K562 (cell line): ENCODE data around the gene SART1. TPM values are rescaled to one million over a fixed set of nuclear protein-coding genes. Genes with fewer than 3 reads are reported as not detected.

ENCODE experiments used
- ATAC-seq: fragments of 200-7000 bp; cut with Tn5 transposase; 3 replicates; pipeline ENCODE4 v1.9.1; 2020; ENCODE audit warnings: moderate library complexity
- BruUV-seq: library from RNA; stranded (reverse); fragments of 400-500 nt; replicated peaks from 2 replicates; lab custom pipeline; 2021; lab: Mats Ljungman, UMichigan
- CTCF ChIA-PET: fragments of 300-600 bp; formaldehyde crosslinking; extraction: SDS; loops from one replicate; lab custom pipeline; 2021; ENCODE audit warnings: low intra/inter-chr PET ratio; lab: Yijun Ruan, JAX
- POLR2A ChIA-PET: fragments of 300-600, 350-650 bp; sonication (Branson Sonifier 250); formaldehyde crosslinking; extraction: SDS; loops from one replicate; lab custom pipeline; 2021; ENCODE audit warnings: antibody characterized with exemption, inconsistent platforms; lab: Yijun Ruan, JAX
- DNase-seq, 4 experiments: peaks; one replicate each; pipeline versions ENCODE4 v3.0.0 to v3.0.0-alpha.2; 2011 to 2018; ENCODE audit warnings: low spot score in 3 of 4, mixed read lengths in 3 of 4; ENCODE audit errors: extremely low read depth in 1 of 4
- FAIRE-seq: peaks from 2 replicates; lab custom pipeline; 2011; peaks lifted over from hg19 to GRCh38; lab: Jason Lieb, UNC
- H2AFZ ChIP-seq: 2 replicates; pipeline ENCODE4 v1.6.0; 2011; ENCODE audit warnings: low read depth, low read length, control low read depth, inconsistent platforms
- H3K27ac ChIP-seq: fragments of 200-600 bp; 3 replicates; pipeline ENCODE4 v1.8.0; 2011; ENCODE audit warnings: low read depth, mild to moderate bottlenecking, control low read depth, inconsistent platforms, low read length, moderate library complexity, mixed read lengths; ENCODE audit errors: extremely low read depth
- H3K27me3 ChIP-seq, 2 experiments: fragments of 300-600 bp in 1 of 2; 2 replicates in 1 of 2; 3 replicates in 1 of 2; pipeline versions ENCODE4 v1.6.0 to v1.8.0; 2011; ENCODE audit warnings: inconsistent platforms in 2 of 2, low read length in 2 of 2, mild to moderate bottlenecking in 1 of 2, mixed read lengths in 1 of 2, moderate library complexity in 1 of 2; ENCODE audit not compliant: control insufficient read depth in 2 of 2, insufficient read depth in 2 of 2
- H3K36me3 ChIP-seq: fragments of 300-600 bp; 3 replicates; pipeline ENCODE4 v1.8.0; 2011; ENCODE audit warnings: mild to moderate bottlenecking, low read length, inconsistent platforms; ENCODE audit not compliant: control insufficient read depth, insufficient read depth
- H3K4me1 ChIP-seq, 2 experiments: fragments of 200-600 bp in 1 of 2; replicated peaks in 1 of 2; 2 replicates in 1 of 2; 3 replicates in 1 of 2; pipeline versions ENCODE4 v1.5.1 to v1.8.0; 2011; ENCODE audit warnings: inconsistent platforms in 2 of 2, low read length in 2 of 2, mild to moderate bottlenecking in 1 of 2, mixed read lengths in 1 of 2, moderate library complexity in 1 of 2; ENCODE audit not compliant: control insufficient read depth in 2 of 2, insufficient read depth in 2 of 2
- H3K4me2 ChIP-seq: 2 replicates; pipeline ENCODE4 v1.6.1; 2011; ENCODE audit warnings: low read length, control low read depth, inconsistent platforms, mixed read lengths; ENCODE audit not compliant: insufficient read depth
- H3K4me3 ChIP-seq: fragments of 200-600 bp; sonication (generic), shearing (Covaris generic); 2 replicates; pipeline ENCODE4 v1.5.1; 2016; ENCODE audit warnings: control low read depth, inconsistent platforms
- H3K79me2 ChIP-seq: fragments of 200-600 bp; 3 replicates; pipeline ENCODE4 v1.8.0; 2011; ENCODE audit warnings: low read length, inconsistent platforms; ENCODE audit not compliant: control insufficient read depth, insufficient read depth
- H3K9ac ChIP-seq, 2 experiments: 2 replicates each; pipeline versions ENCODE4 v1.6.0 to v1.6.1; 2011; ENCODE audit warnings: low read depth in 2 of 2, low read length in 2 of 2, control low read depth in 1 of 2, inconsistent platforms in 1 of 2, mild to moderate bottlenecking in 1 of 2, mixed read lengths in 1 of 2; ENCODE audit not compliant: insufficient read depth in 1 of 2
- H3K9me1 ChIP-seq: one replicate; pipeline ENCODE4 v1.6.0; 2011; ENCODE audit warnings: inconsistent platforms, mild to moderate bottlenecking, low read length, moderate library complexity; ENCODE audit not compliant: control insufficient read depth, insufficient read depth
- H3K9me3 ChIP-seq: replicated peaks from 2 replicates; pipeline ENCODE4 v1.5.1; 2011; ENCODE audit warnings: low read depth, low read length, inconsistent platforms; ENCODE audit not compliant: control insufficient read depth, insufficient read depth
- H4K20me1 ChIP-seq: replicated peaks from 2 replicates; pipeline ENCODE4 v1.6.1; 2011; ENCODE audit warnings: low read length, inconsistent platforms, mixed read lengths; ENCODE audit not compliant: control insufficient read depth, insufficient read depth
- ADNP ChIP-seq: fragments of 200-800 bp; sonication (Bioruptor generic); IDR thresholded peaks from 2 replicates; pipeline ENCODE4 v1.6.1; 2016; ENCODE audit warnings: missing genetic modification characterization, missing compliant biosample characterization
- BHLHE40 ChIP-seq: IDR thresholded peaks from 2 replicates; pipeline ENCODE4 v1.6.1; 2011; ENCODE audit warnings: low read length, improper control_type of control experiment
- CREB5 ChIP-seq: fragments of 250-450 bp; sonication (Bioruptor Pico); IDR thresholded peaks from 2 replicates; pipeline ENCODE4 v1.5.0; 2020; ENCODE audit warnings: mild to moderate bottlenecking
- DNMT1 ChIP-seq: fragments of 450-650 bp; IDR thresholded peaks from 2 replicates; pipeline ENCODE4 v1.6.1; 2016; ENCODE audit warnings: antibody characterized with exemption, mild to moderate bottlenecking
- NR2C1 ChIP-seq, 2 experiments: fragments of 450-650 bp; IDR thresholded peaks; 2 replicates each; pipeline ENCODE4 v1.6.1; 2017; ENCODE audit warnings: mild to moderate bottlenecking in 2 of 2, antibody characterized with exemption in 1 of 2, inconsistent platforms in 1 of 2, missing compliant biosample characterization in 1 of 2, missing genetic modification characterization in 1 of 2
- PCBP1 ChIP-seq: fragments of 200-400 bp; formaldehyde crosslinking; IDR thresholded peaks from 2 replicates; pipeline ENCODE4 v1.6.1; 2018; ENCODE audit warnings: mild to moderate bottlenecking, low read depth, low read length; ENCODE audit not compliant: poor library complexity, severe bottlenecking
- SMARCA4 ChIP-seq: fragments of 450-650 bp; IDR thresholded peaks from 2 replicates; pipeline ENCODE4 v1.6.1; 2016
- U2AF1 ChIP-seq: fragments of 200-400 bp; formaldehyde crosslinking; optimal IDR thresholded peaks from 2 replicates; pipeline ENCODE3; 2017; ENCODE audit warnings: mild to moderate bottlenecking, low read depth, low read length, moderate library complexity
- ZNF354B ChIP-seq: fragments of 250-450 bp; sonication (Bioruptor Pico); IDR thresholded peaks from 2 replicates; pipeline ENCODE4 v1.4.0; 2020
- ZNF449 ChIP-seq: fragments of 250-450 bp; sonication (Bioruptor Pico); IDR thresholded peaks from 2 replicates; pipeline ENCODE4 v1.8.0; 2022; ENCODE audit warnings: moderate library complexity, mild to moderate bottlenecking, inconsistent platforms
- ZSCAN32 ChIP-seq: fragments of 450-650 bp; formaldehyde crosslinking; IDR thresholded peaks from 2 replicates; pipeline ENCODE4 v1.4.0; 2020; ENCODE audit warnings: mild to moderate bottlenecking, moderate library complexity
- WGBS: fragments of 100-300 bp; shearing (Covaris generic); methylation state at CpG from one replicate; pipeline ENCODE4 v1.1.6; 2016; ENCODE audit warnings: low coverage, mixed read lengths; ENCODE audit not compliant: insufficient coverage; ENCODE audit errors: missing lambda C conversion rate; 5-methylcytosine and 5-hydroxymethylcytosine counted together
- in situ Hi-C: fragments of 300-500 bp; cut with MboI; formaldehyde crosslinking; loops from 4 replicates; pipeline ENCODE4 v1.15.0; 2018; ENCODE audit warnings: inconsistent platforms, mixed read lengths
- intact Hi-C: fragments of 100-400 bp; cut with micrococcal nuclease; formaldehyde crosslinking; loops from 2 replicates; pipeline ENCODE4 v1.14.2; 2022
- polyA plus RNA-seq, 8 experiments: library from polyadenylated mRNA; depleted of rRNA in 4 of 8; stranded (reverse) in 5 of 8; unstranded in 3 of 8; fragments of >200 nt; fragmentation: Nextera tagmentation in 2 of 8; fragmentation: Illumina TruSeq in 1 of 8; extraction: Ambion mirVana in 2 of 8; extraction: Trizol in 1 of 8; gene quantifications; 2 replicates each; pipeline versions ENCODE4 v1.2.1 to v1.2.3, GENCODE V29; 2011 to 2014; ENCODE audit warnings: inconsistent platforms in 1 of 8, missing spikeins in 1 of 8
- total RNA-seq, 7 experiments: library from RNA; depleted of rRNA in 6 of 7; stranded (reverse); fragments of >200 nt in 6 of 7; fragmentation: Illumina TruSeq in 2 of 7; extraction: Trizol in 2 of 7; gene quantifications; 2 replicates each; pipeline versions ENCODE4 v1.2.1 to v1.2.3, GENCODE V29; 2011 to 2021; ENCODE audit warnings: low replicate concordance in 1 of 7

The SART1 gene
- total and polyA plus RNA-seq, 9 of the 15 experiments (the other 6 are each of a cell fraction or from before 2014, with no cell fraction given) = 4.8 to 84.1 (median 31.7) TPM

DNA sequence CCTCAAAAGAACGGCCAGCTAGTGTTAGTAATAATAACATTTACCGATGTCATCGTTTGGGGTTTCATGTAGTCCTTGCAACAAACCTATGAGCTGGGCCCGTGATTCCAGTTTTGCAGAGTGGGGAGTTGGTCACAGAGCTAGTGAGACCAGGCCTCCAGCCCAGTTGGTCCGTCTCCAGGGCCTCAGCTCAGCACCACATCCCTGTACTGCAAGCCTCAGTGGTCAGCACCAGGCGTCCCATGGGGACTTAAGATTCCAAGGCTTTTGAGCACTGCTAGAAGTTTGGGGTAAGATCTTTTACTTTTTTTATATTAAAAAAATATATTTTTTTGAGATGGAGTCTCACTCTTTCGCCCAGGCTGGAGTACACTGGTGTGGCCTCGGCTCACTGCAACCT is 17.3 kb upstream of the SART1 start:
- H3K4me3 ChIP-seq = no peak overlapping the region
- no peak for ATAC-seq
- no TSS peak for BruUV-seq
- no peaks in the 10 kb centered on the region for H3K79me2 ChIP-seq
- H3K9me3 ChIP-seq = no peaks in the 10 kb centered on the region
- POLR2A ChIA-PET = interaction anchor here (1.1 kb wide), 1 partner anchor 39 kb away, joined by 3 read pairs; no protein-coding TSS in a partner anchor
- H4K20me1 ChIP-seq = 0 out of 2 replicates have a peak, but pooled peaks cover 4% of the 10 kb centered on the region
- peaks cover 12 to 36% of the 10 kb centered on the region in 2 experiments; a peak in 4 of 5 replicates for H3K4me1 ChIP-seq
- no peak overlapping the region for H3K4me2 ChIP-seq
- H3K9me1 ChIP-seq = no peaks in the 10 kb centered on the region
- H3K27ac ChIP-seq = no peak overlapping the region
- no peak for FAIRE-seq
- H3K36me3 ChIP-seq = no peaks in the 10 kb centered on the region
- H3K9ac ChIP-seq = no peak overlapping the region
- WGBS = 65% methylated on average over 8 of the region's 8 CpGs
- no peak for DNase-seq
- no peak overlapping the region for H2AFZ ChIP-seq
- TF ChIP-seq DNMT1 (no peak), CREB5 (CRISPR knock-in tag) (no peak), U2AF1 (no peak), SMARCA4 (no peak), ZNF449 (CRISPR knock-in tag) (no peak), NR2C1 (IDR thresholded peaks at IDR 0.05) (no peak), NR2C1 (tag; IDR thresholded peaks at IDR 0.05) (no peak), ZSCAN32 (CRISPR knock-in tag) (no peak), ZNF354B (CRISPR knock-in tag) (no peak), ADNP (tag) (no peak), PCBP1 (no peak), BHLHE40 (no peak)
- TF ChIP-seq, all 486 proteins: peak for 0
- intact Hi-C loops (no loop called here), in situ Hi-C loops (no loop called here)
- CTCF ChIA-PET = no interaction called here
- peaks cover 0 to 5% of the 10 kb centered on the region in 2 experiments; a peak in 1 of 5 replicates for H3K27me3 ChIP-seq
